Activated CD4-positive, alpha-beta memory T cell treated with anti-CD3 and anti-CD28 coated beads, Interleukin-2, amount 10 ng/mL, durations not matched to agents 7 days and 5 days (primary cell): ENCODE measurements around the gene APOBEC4. TPM values are rescaled to one million over a fixed set of nuclear protein-coding genes. Genes with fewer than 3 reads are reported as not detected.

ENCODE experiments used
- CTCF ChIA-PET: fragments of 350-600 bp; sonication (Branson Sonifier 250); formaldehyde crosslinking; loops from one replicate; lab custom pipeline; 2021; ENCODE audit warnings: antibody characterized with exemption, inconsistent platforms; lab: Charles Lee
- POLR2A ChIA-PET: fragments of 350-600 bp; sonication (Branson Sonifier 250); formaldehyde crosslinking; loops from one replicate; lab custom pipeline; 2021; ENCODE audit warnings: antibody characterized with exemption; lab: Charles Lee
- DNase-seq: peaks from one replicate; pipeline ENCODE4 v3.0.0-alpha.2; 2020
- H3K27ac Mint-ChIP-seq: one replicate; pipeline ENCODE4 v1.8.0; 2021; ENCODE audit warnings: mild to moderate bottlenecking, mixed read lengths
- H3K27me3 Mint-ChIP-seq: one replicate; pipeline ENCODE4 v1.8.0; 2021; ENCODE audit warnings: mixed read lengths
- H3K36me3 Mint-ChIP-seq: one replicate; pipeline ENCODE4 v1.8.0; 2021; ENCODE audit warnings: low read depth, mixed read lengths
- H3K4me1 Mint-ChIP-seq: one replicate; pipeline ENCODE4 v1.8.0; 2021; ENCODE audit warnings: mixed read lengths
- H3K4me3 Mint-ChIP-seq: one replicate; pipeline ENCODE4 v1.8.0; 2021; ENCODE audit warnings: mild to moderate bottlenecking, mixed read lengths
- H3K9me3 Mint-ChIP-seq: one replicate; pipeline ENCODE4 v1.8.0; 2021; ENCODE audit warnings: mixed read lengths
- total RNA-seq, 2 experiments: library from RNA; stranded (reverse); gene quantifications; one replicate each; pipeline ENCODE4 v1.2.3, GENCODE V29; 2021

APOBEC4 gene
- total RNA-seq, 2 experiments from 2014 or later, result not detected

- CTCF ChIA-PET, result interaction anchor here (1.0 to 6.1 kb wide), 15 partner anchors 9 to 568 kb away, joined by 3 to 122 read pairs (median 4); partner anchors contain the start of gene ARPC5
- no peak overlapping the region for H3K4me3 Mint-ChIP-seq
- POLR2A ChIA-PET, result interaction anchor here (2.6 kb wide), 1 partner anchor 260 kb away, joined by 17 read pairs; no protein-coding TSS in a partner anchor
- DNase-seq, result no peak
- no peaks in the 10 kb centered on the region for H3K36me3 Mint-ChIP-seq
- peaks cover 31% of the 10 kb centered on the region for H3K4me1 Mint-ChIP-seq
- H3K27ac Mint-ChIP-seq, result no peak overlapping the region
- H3K27me3 Mint-ChIP-seq, result peaks cover 11% of the 10 kb centered on the region
- H3K9me3 Mint-ChIP-seq, result no peaks in the 10 kb centered on the region
These were observed 3.2 kb upstream of the APOBEC4 start for GRCh38 chr1:183656355-183656754.

- H3K27ac Mint-ChIP-seq, result no peak overlapping the region
- CTCF ChIA-PET, result interaction anchor here (0.7 to 6.1 kb wide), 34 partner anchors 10 to 1392 kb away, joined by 3 to 122 read pairs (median 4); partner anchors contain the start of gene ARPC5
- no peak overlapping the region for H3K4me3 Mint-ChIP-seq
- DNase-seq, result peak; percentile 70
- POLR2A ChIA-PET, result interaction anchor here (0.7 to 2.6 kb wide), 2 partner anchors 260 to 396 kb away, joined by 3 to 17 read pairs; partner anchors contain the start of gene TSEN15
- H3K27me3 Mint-ChIP-seq, result peaks cover 5% of the 10 kb centered on the region
- peaks cover 35% of the 10 kb centered on the region for H3K4me1 Mint-ChIP-seq
- H3K9me3 Mint-ChIP-seq, result no peaks in the 10 kb centered on the region
- H3K36me3 Mint-ChIP-seq, result no peaks in the 10 kb centered on the region
These were observed 2.5 kb upstream of the APOBEC4 start for GRCh38 chr1:183655562-183656075.

- H3K36me3 Mint-ChIP-seq, result no peaks in the 10 kb centered on the region
- DNase-seq, result no peak
- ChIA-PET POLR2A (interaction anchor here (0.7 to 2.6 kb wide), 2 partner anchors 261 to 397 kb away, joined by 3 to 17 read pairs; partner anchors contain the start of gene TSEN15), CTCF (interaction anchor here (0.7 to 6.1 kb wide), 20 partner anchors 9 to 570 kb away, joined by 3 to 122 read pairs (median 4); no protein-coding TSS in a partner anchor)
- H3K27ac Mint-ChIP-seq, result no peak overlapping the region
- H3K4me1 Mint-ChIP-seq, result peaks cover 35% of the 10 kb centered on the region
- no peaks in the 10 kb centered on the region for H3K9me3 Mint-ChIP-seq
- peaks cover 1% of the 10 kb centered on the region for H3K27me3 Mint-ChIP-seq
- no peak overlapping the region for H3K4me3 Mint-ChIP-seq
These were observed 1.6 kb upstream of the APOBEC4 start for GRCh38 chr1:183654706-183655105.

DNA sequence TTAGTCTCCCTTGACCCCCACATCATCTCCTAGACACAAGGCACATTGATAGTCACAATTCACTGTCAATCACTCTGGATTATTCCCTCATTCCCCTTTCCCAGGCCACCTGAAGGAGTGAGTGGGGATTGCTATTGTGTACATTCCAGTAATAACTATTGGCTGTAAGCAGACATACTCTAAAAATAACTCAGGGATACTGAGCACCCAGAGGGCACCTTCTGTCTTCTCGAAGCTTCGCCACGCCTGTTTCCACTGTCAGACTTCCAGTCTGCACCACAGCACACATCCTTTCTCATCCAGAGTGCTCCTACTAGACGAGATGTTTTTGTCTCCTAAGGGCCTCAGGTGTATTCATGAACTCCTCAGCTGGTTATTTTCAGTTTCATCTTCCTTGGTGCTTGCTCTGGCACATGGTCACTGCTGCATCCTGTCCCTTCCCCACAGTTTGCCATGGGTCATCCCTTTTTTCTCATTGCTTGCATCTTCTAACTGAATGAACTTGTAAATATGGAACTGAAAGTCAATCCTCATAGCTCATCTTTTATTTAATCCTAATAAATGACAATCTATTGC, 848 bp upstream of the APOBEC4 start:
- DNase-seq, result no peak
- no peaks in the 10 kb centered on the region for H3K27me3 Mint-ChIP-seq
- H3K36me3 Mint-ChIP-seq, result no peaks in the 10 kb centered on the region
- peak overlapping the region; percentile 18 for H3K27ac Mint-ChIP-seq
- POLR2A ChIA-PET, result interaction anchor here (2.6 kb wide), 1 partner anchor 262 kb away, joined by 17 read pairs; no protein-coding TSS in a partner anchor
- no peaks in the 10 kb centered on the region for H3K9me3 Mint-ChIP-seq
- no peak overlapping the region for H3K4me3 Mint-ChIP-seq
- peaks cover 35% of the 10 kb centered on the region for H3K4me1 Mint-ChIP-seq
- CTCF ChIA-PET, result interaction anchor here (0.6 to 6.1 kb wide), 7 partner anchors 12 to 569 kb away, joined by 3 to 122 read pairs (median 8); no protein-coding TSS in a partner anchor

DNA sequence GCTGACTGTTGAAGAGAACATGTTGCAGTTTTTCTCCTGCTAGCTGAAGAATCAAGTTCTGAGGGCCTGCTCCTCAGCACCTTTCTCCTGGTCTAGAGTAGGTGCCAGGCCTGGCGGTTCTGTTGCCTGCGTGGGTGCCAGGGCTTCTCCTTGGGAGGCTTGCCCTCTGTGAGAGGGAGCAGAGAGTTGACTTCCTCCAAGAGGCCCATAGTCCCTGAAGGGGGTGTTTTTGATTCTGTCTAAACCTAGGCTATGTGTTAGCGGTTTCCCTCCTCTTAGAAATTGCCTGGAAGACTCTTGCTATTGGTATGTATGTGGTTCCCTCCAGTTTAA, 312 bp upstream of the APOBEC4 start:
- Mint-ChIP-seq H3K4me1 (peaks cover 35% of the 10 kb centered on the region), H3K27me3 (no peaks in the 10 kb centered on the region), H3K4me3 (no peak overlapping the region), H3K36me3 (no peaks in the 10 kb centered on the region), H3K27ac (no peak overlapping the region), H3K9me3 (no peaks in the 10 kb centered on the region)
- no peak for DNase-seq
- ChIA-PET POLR2A (interaction anchor here (0.6 to 2.6 kb wide), 3 partner anchors 19 to 398 kb away, joined by 5 to 9 read pairs (median 5); partner anchors contain the start of gene TSEN15), CTCF (interaction anchor here (1.5 to 6.1 kb wide), 4 partner anchors 20 to 569 kb away, joined by 6 to 122 read pairs (median 40); no protein-coding TSS in a partner anchor)

DNA sequence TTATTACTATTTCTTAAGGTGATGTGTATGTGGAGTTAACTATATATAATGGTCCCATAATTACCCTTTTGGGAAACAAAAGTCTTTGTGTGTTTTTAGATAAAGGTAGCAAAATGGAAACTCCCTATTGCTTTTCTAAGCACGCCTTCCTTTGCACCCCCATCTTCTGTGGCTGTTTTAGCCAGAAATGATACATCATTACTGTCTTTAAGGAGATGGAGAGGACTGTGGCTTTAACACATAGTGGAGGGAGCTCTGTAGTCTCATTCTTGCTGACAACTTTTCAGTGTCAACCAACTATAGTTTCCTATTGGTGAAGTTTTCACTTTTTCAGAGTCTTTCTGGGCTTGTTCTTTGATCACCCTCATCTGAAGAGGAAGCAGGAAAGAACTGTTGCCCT, 1.0 kb downstream of the APOBEC4 start:
- POLR2A ChIA-PET, result interaction anchor here (0.9 to 2.6 kb wide), 4 partner anchors 18 to 399 kb away, joined by 3 to 9 read pairs (median 4); partner anchors contain the start of gene TSEN15
- peak overlapping the region; percentile 64 for H3K27ac Mint-ChIP-seq

DNA sequence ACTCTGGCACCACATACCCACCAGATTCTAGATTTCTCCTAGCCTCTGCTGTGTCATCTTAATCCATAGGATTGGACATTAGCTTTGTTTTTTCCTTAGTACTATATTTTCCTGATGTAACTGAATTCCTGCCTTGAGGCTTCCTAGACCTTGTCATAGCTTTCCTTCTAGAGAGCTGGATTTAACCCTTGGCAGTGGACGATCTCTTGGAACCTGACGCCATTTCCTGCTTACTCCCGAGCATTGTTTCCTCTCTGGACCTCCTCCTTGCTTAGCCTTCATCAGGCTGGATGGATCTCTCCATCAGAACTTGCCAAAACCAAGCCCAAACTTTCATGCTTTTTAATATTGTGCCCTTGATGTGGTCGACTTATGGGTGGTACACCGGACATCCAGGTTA, 1.5 kb downstream of the APOBEC4 start:
- no peaks in the 10 kb centered on the region for H3K27me3 Mint-ChIP-seq
- no peaks in the 10 kb centered on the region for H3K9me3 Mint-ChIP-seq
- H3K27ac Mint-ChIP-seq, result peak overlapping the region; percentile 64
- no peaks in the 10 kb centered on the region for H3K36me3 Mint-ChIP-seq
- peaks cover 35% of the 10 kb centered on the region for H3K4me1 Mint-ChIP-seq
- ChIA-PET CTCF (interaction anchor here (1.1 to 6.1 kb wide), 2 partner anchors 17 to 33 kb away, joined by 5 to 71 read pairs; no protein-coding TSS in a partner anchor), POLR2A (interaction anchor here (0.9 to 2.6 kb wide), 4 partner anchors 18 to 400 kb away, joined by 3 to 9 read pairs (median 4); partner anchors contain the start of gene TSEN15)
- DNase-seq, result no peak
- H3K4me3 Mint-ChIP-seq, result no peak overlapping the region

More for the DNA sequence above, 1.0 kb downstream of the APOBEC4 start:
- no peak for DNase-seq
- H3K36me3 Mint-ChIP-seq, result no peaks in the 10 kb centered on the region
- H3K4me3 Mint-ChIP-seq, result no peak overlapping the region
- CTCF ChIA-PET, result interaction anchor here (1.1 to 6.1 kb wide), 4 partner anchors 18 to 263 kb away, joined by 5 to 122 read pairs (median 38); no protein-coding TSS in a partner anchor
- no peaks in the 10 kb centered on the region for H3K9me3 Mint-ChIP-seq
- H3K4me1 Mint-ChIP-seq, result peaks cover 35% of the 10 kb centered on the region
- no peaks in the 10 kb centered on the region for H3K27me3 Mint-ChIP-seq

DNA sequence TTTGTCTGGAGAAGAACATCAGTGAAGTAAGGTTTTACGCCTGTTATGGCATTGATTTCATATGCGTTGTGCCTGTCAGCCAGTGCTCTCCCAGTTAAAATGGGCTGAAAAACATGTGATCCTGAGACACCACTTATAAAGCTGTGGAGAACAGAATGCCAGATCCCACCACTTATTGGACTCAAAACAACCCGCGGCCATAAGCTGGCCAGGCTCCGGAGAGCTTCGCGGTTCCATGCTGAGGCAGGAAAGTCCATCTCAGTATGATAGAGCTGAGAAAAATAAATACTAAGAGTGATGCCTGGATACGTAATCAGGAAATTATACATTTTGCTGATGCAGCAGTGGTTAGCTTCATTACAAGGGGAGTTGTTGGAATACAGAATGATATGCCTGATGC, 5.1 kb downstream of the APOBEC4 start:
- no peak for DNase-seq
- ChIA-PET CTCF (interaction anchor here (1.7 kb wide), 1 partner anchor 268 kb away, joined by 5 read pairs; no protein-coding TSS in a partner anchor), POLR2A (no interaction called here)
- Mint-ChIP-seq H3K9me3 (no peaks in the 10 kb centered on the region), H3K4me1 (peaks cover 21% of the 10 kb centered on the region), H3K27ac (no peak overlapping the region), H3K4me3 (no peak overlapping the region), H3K27me3 (no peaks in the 10 kb centered on the region), H3K36me3 (no peaks in the 10 kb centered on the region)

DNA sequence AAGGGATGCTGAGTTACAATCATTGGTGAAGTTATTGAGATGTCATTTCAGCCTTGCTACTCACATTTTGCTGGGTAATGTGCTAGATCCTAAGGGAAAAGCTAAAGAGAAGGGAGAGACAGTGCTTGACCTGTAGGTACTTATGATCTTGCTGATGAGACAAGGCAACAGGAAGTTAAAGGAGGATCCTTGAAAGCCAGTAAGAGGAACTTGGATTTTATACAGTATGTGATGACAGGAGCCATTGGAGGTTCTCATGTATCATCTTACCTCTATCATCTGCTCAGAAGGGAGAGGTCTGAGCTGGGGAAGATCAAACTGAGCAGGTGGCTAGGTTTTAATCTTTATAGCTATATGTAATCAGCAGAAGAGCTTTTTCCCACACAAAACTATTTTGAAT, 6.3 kb downstream of the APOBEC4 start:
- peaks cover 9% of the 10 kb centered on the region for H3K4me1 Mint-ChIP-seq
- H3K4me3 Mint-ChIP-seq, result no peak overlapping the region
- no peaks in the 10 kb centered on the region for H3K36me3 Mint-ChIP-seq
- no peaks in the 10 kb centered on the region for H3K9me3 Mint-ChIP-seq
- ChIA-PET CTCF (interaction anchor here (1.2 to 3.9 kb wide), 4 partner anchors 9 to 269 kb away, joined by 4 to 31 read pairs (median 5); no protein-coding TSS in a partner anchor), POLR2A (no interaction called here)
- DNase-seq, result no peak
- H3K27me3 Mint-ChIP-seq, result no peaks in the 10 kb centered on the region
- no peak overlapping the region for H3K27ac Mint-ChIP-seq

DNA sequence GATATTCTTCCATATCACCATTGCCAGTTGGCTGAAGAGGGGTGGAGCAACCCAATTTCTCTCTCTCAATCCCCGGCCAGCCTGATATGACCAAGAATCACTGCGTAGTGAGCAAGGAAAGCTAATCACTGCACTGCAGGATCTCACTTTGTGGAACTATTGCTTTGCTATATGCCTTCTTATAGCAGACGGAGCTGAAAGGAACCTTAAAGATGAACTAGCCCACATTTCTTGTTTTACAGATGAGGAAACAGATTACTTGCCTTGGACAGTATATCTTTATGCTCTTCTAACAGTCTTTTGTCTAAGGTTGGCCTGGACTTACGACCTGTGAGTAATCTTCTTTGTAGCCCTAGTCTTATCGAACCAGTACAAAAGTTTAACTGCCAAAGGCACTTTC, 7.6 kb downstream of the APOBEC4 start:
- Mint-ChIP-seq H3K4me3 (no peak overlapping the region), H3K36me3 (no peaks in the 10 kb centered on the region), H3K9me3 (no peaks in the 10 kb centered on the region), H3K27ac (no peak overlapping the region), H3K27me3 (no peaks in the 10 kb centered on the region), H3K4me1 (no peaks in the 10 kb centered on the region)
- DNase-seq, result no peak
- POLR2A ChIA-PET, result interaction anchor here (1.8 to 2.3 kb wide), 2 partner anchors 10 to 11 kb away, joined by 5 to 6 read pairs; no protein-coding TSS in a partner anchor
- CTCF ChIA-PET, result interaction anchor here (1.8 to 3.9 kb wide), 2 partner anchors 10 to 39 kb away, joined by 6 to 31 read pairs; no protein-coding TSS in a partner anchor

- H3K9me3 Mint-ChIP-seq, result no peaks in the 10 kb centered on the region
- no peaks in the 10 kb centered on the region for H3K36me3 Mint-ChIP-seq
- no peak overlapping the region for H3K4me3 Mint-ChIP-seq
- ChIA-PET CTCF (no interaction called here), POLR2A (no interaction called here)
- no peak overlapping the region for H3K27ac Mint-ChIP-seq
- no peak for DNase-seq
- H3K4me1 Mint-ChIP-seq, result peaks cover 1% of the 10 kb centered on the region
- H3K27me3 Mint-ChIP-seq, result peaks cover 11% of the 10 kb centered on the region
These were observed 10.9 kb downstream of the APOBEC4 start for GRCh38 chr1:183642166-183642565.

GRCh38 chr1:183640193-183640592, 12.9 kb downstream of the APOBEC4 start:
- Mint-ChIP-seq H3K27ac (no peak overlapping the region), H3K36me3 (peaks cover 7% of the 10 kb centered on the region), H3K9me3 (no peaks in the 10 kb centered on the region), H3K27me3 (peaks cover 20% of the 10 kb centered on the region), H3K4me1 (peaks cover 15% of the 10 kb centered on the region), H3K4me3 (no peak overlapping the region)
- ChIA-PET POLR2A (no interaction called here), CTCF (no interaction called here)
- DNase-seq, result no peak
